HepG2 (cell line): ENCODE data around the gene IGFALS. TPM values are rescaled to one million over a fixed set of nuclear protein-coding genes. Genes with fewer than 3 reads are reported as not detected.

Source experiments
- ARHGAP35 ChIP-seq: sonication (generic); formaldehyde crosslinking; IDR thresholded peaks from 2 replicates; pipeline ENCODE4 v1.9.0; 2022; ENCODE audit warnings: mild to moderate bottlenecking, inconsistent platforms, moderate library complexity, missing genetic modification reagents, borderline replicate concordance
- EEA1 ChIP-seq: sonication (generic); formaldehyde crosslinking; IDR thresholded peaks from 2 replicates; pipeline ENCODE4 v1.5.1; 2020; ENCODE audit warnings: mild to moderate bottlenecking, missing genetic modification reagents, borderline replicate concordance
- ESRRA ChIP-seq: sonication (generic); formaldehyde crosslinking; IDR thresholded peaks from 2 replicates; pipeline ENCODE4 v1.5.1; 2020; ENCODE audit warnings: mild to moderate bottlenecking, low read depth, missing genetic modification reagents
- ETV5 ChIP-seq: IDR thresholded peaks from 2 replicates; pipeline ENCODE4 v1.6.1; 2018; ENCODE audit warnings: missing biosample characterization, missing genetic modification reagents, inconsistent platforms, borderline replicate concordance
- EZH2 ChIP-seq: conservative IDR thresholded peaks from 2 replicates; pipeline ENCODE4 v1.6.1; 2012; ENCODE audit warnings: mild to moderate bottlenecking, low read depth, low read length, moderate library complexity
- KDM3A ChIP-seq: IDR thresholded peaks from 2 replicates; pipeline ENCODE4 v1.6.1; 2018; ENCODE audit warnings: low read depth, missing compliant biosample characterization
- MYC ChIP-seq: sonication (generic); formaldehyde crosslinking; IDR thresholded peaks from 2 replicates; pipeline ENCODE4 v1.9.0; 2021; ENCODE audit warnings: missing genetic modification reagents, borderline replicate concordance
- ONECUT2 ChIP-seq: sonication (generic); formaldehyde crosslinking; IDR thresholded peaks from 2 replicates; pipeline ENCODE4 v1.4.0; 2020; ENCODE audit warnings: missing genetic modification reagents
- RXRB ChIP-seq: IDR thresholded peaks from 2 replicates; pipeline ENCODE4 v1.6.1; 2016; ENCODE audit warnings: borderline replicate concordance, missing genetic modification reagents, missing compliant biosample characterization
- SP5 ChIP-seq: IDR thresholded peaks from 2 replicates; pipeline ENCODE4 v1.6.1; 2016; ENCODE audit warnings: low read depth, borderline replicate concordance
- ZBTB20 ChIP-seq: sonication (generic); formaldehyde crosslinking; IDR thresholded peaks from 2 replicates; pipeline ENCODE4 v1.8.1; 2023; ENCODE audit warnings: missing genetic modification reagents, low read depth, mild to moderate bottlenecking, borderline replicate concordance
- ZC3H4 ChIP-seq: sonication (generic); formaldehyde crosslinking; IDR thresholded peaks from 2 replicates; pipeline ENCODE4 v1.4.0; 2020; ENCODE audit warnings: missing genetic modification reagents, borderline replicate concordance
- ZNF124 ChIP-seq: sonication (generic); formaldehyde crosslinking; IDR thresholded peaks from 2 replicates; pipeline ENCODE4 v1.4.0; 2020; ENCODE audit warnings: missing genetic modification reagents
- ZNF296 ChIP-seq: sonication (generic); formaldehyde crosslinking; conservative IDR thresholded peaks from 2 replicates; pipeline ENCODE4 v1.5.0; 2020; ENCODE audit warnings: mild to moderate bottlenecking, missing genetic modification reagents
- ZNF337 ChIP-seq: sonication (generic); formaldehyde crosslinking; IDR thresholded peaks from 2 replicates; pipeline ENCODE4 v1.5.1; 2020; ENCODE audit warnings: missing genetic modification reagents, low read depth, mild to moderate bottlenecking, borderline replicate concordance
- ZNF33A ChIP-seq: sonication (generic); formaldehyde crosslinking; IDR thresholded peaks from 2 replicates; pipeline ENCODE4 v1.5.1; 2020; ENCODE audit warnings: missing genetic modification reagents, mild to moderate bottlenecking, moderate library complexity, borderline replicate concordance
- ZNF605 ChIP-seq: sonication (generic); formaldehyde crosslinking; IDR thresholded peaks from 2 replicates; pipeline ENCODE4 v1.8.0; 2022; ENCODE audit warnings: mild to moderate bottlenecking, missing genetic modification reagents
- ZNF850 ChIP-seq: sonication (generic); formaldehyde crosslinking; conservative IDR thresholded peaks from 2 replicates; pipeline ENCODE4 v1.9.0; 2021; ENCODE audit warnings: mild to moderate bottlenecking, missing genetic modification reagents
- ZNF879 ChIP-seq: sonication (generic); formaldehyde crosslinking; IDR thresholded peaks from 2 replicates; pipeline ENCODE4 v1.8.1; 2023; ENCODE audit warnings: missing genetic modification reagents
- polyA plus RNA-seq, 8 experiments: library from polyadenylated mRNA; depleted of rRNA in 3 of 8; stranded (reverse) in 7 of 8; unstranded in 1 of 8; fragments of >200 nt; fragmentation: Illumina TruSeq in 4 of 8; extraction: Trizol in 4 of 8; gene quantifications; 2 replicates each; pipeline versions ENCODE4 v1.2.1 to v1.2.3, GENCODE V29; 2011 to 2016; ENCODE audit warnings: low read depth in 4 of 8, missing spikeins in 1 of 8, mixed read lengths in 1 of 8; ENCODE audit not compliant: insufficient read depth in 1 of 8
- total RNA-seq, 5 experiments: library from RNA; depleted of rRNA; stranded (reverse); fragments of >200 nt; fragmentation: Illumina TruSeq; extraction: Trizol; gene quantifications; 2 replicates each; pipeline ENCODE4 v1.2.3, GENCODE V29; 2016; ENCODE audit warnings: low read depth in 1 of 5
- TF ChIP-seq, protein P1 (sequence below): IDR thresholded peaks from 2 replicates; pipeline ENCODE4 v1.6.1; 2016; ENCODE audit warnings: missing compliant biosample characterization, missing genetic modification reagents, borderline replicate concordance
- TF ChIP-seq, protein P2 (sequence below): sonication (generic); formaldehyde crosslinking; IDR thresholded peaks from 2 replicates; pipeline ENCODE4 v1.8.1; 2023; ENCODE audit warnings: mild to moderate bottlenecking, missing genetic modification reagents
- TF ChIP-seq, protein P3 (sequence below): sonication (generic); formaldehyde crosslinking; IDR thresholded peaks from 2 replicates; pipeline ENCODE4 v1.4.0; 2020; ENCODE audit warnings: missing genetic modification reagents, borderline replicate concordance
- TF ChIP-seq, protein P4 (sequence below): sonication (generic); formaldehyde crosslinking; IDR thresholded peaks from 2 replicates; pipeline ENCODE4 v1.8.0; 2022; ENCODE audit warnings: mild to moderate bottlenecking, missing genetic modification reagents, moderate library complexity

IGFALS gene
- total and polyA plus RNA-seq, 2 of the 13 experiments (the other 11 are each of a cell fraction or from before 2014, with no cell fraction given) = 0.34 to 2.4 TPM

DNA sequence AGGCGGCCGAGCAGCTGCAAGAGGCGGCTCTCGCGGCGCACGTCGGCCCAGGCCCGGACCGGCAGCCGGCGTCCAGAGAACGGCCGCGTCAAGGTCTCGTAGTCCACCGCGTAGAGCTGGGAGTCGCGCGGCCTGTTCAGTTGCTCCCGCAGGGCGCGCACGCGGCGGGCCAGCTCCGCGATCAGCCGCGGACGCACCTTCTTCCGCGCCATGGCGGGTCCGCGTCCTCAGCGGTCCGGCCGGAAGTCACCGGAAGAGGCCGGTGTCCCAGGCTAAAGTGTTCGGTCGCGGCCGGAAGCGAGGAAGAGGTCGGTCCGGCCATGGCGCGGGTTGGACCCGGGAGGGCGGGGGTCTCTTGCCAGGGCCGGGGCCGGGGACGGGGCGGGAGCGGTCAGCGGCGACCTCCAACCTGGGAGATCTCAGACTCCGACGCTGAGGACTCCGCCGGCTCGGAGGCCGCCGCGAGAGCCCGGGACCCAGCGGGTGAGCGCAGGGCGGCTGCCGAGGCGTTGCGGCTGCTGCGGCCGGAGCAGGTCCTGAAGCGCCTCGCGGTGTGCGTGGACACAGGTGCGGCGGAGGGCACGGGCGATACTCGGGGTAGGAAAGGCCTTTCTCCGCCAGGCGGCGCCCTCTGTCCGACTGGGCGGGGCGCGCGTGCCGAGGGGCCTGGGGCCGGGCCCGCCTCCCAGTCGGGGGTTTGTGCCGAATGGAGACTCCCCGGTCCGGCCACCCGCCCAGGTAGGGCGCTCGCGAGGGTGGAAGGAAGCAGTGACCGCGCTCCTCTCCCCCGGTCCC lies 20.4 kb downstream of the IGFALS start, which contains the start of gene MRPS34 (continued):
- TF ChIP-seq EEA1 (CRISPR knock-in tag) (no peak), MYC (CRISPR knock-in tag) (peak; percentile 97), ESRRA (CRISPR knock-in tag) (peak; percentile 50; the same call in 1 of the 2 replicates), ZNF337 (no peak), ARHGAP35 (CRISPR knock-in tag) (no peak), SP5 (CRISPR knock-in tag) (peak; percentile 80; the same call in 1 of the 2 replicates), ZNF850 (no peak; the same call in 1 of the 2 replicates), ZNF124 (CRISPR knock-in tag) (peak; percentile 57; the same call in 1 of the 2 replicates), ZC3H4 (CRISPR knock-in tag) (no peak), ZNF879 (CRISPR knock-in tag) (peak; percentile 81), ZBTB20 (CRISPR knock-in tag) (peak; percentile 65; the same call in 1 of the 2 replicates), RXRB (CRISPR knock-in tag) (peak; percentile 64), ETV5 (CRISPR knock-in tag) (peak; percentile 93), ZNF605 (no peak), ONECUT2 (CRISPR knock-in tag) (no peak), ZNF296 (CRISPR knock-in tag) (no peak), KDM3A (0 out of 2 replicates have a peak, but pooled peaks have one; percentile 66), EZH2 (no peak), ZNF33A (CRISPR knock-in tag) (no peak)
- TF ChIP-seq, protein P1, sequence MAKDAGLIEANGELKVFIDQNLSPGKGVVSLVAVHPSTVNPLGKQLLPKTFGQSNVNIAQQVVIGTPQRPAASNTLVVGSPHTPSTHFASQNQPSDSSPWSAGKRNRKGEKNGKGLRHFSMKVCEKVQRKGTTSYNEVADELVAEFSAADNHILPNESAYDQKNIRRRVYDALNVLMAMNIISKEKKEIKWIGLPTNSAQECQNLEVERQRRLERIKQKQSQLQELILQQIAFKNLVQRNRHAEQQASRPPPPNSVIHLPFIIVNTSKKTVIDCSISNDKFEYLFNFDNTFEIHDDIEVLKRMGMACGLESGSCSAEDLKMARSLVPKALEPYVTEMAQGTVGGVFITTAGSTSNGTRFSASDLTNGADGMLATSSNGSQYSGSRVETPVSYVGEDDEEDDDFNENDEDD = peak; percentile 76; the same call in 1 of the 2 replicates
- TF ChIP-seq, protein P2, sequence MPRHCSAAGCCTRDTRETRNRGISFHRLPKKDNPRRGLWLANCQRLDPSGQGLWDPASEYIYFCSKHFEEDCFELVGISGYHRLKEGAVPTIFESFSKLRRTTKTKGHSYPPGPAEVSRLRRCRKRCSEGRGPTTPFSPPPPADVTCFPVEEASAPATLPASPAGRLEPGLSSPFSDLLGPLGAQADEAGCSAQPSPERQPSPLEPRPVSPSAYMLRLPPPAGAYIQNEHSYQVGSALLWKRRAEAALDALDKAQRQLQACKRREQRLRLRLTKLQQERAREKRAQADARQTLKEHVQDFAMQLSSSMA (CRISPR knock-in tag) = no peak
- TF ChIP-seq, protein P3, sequence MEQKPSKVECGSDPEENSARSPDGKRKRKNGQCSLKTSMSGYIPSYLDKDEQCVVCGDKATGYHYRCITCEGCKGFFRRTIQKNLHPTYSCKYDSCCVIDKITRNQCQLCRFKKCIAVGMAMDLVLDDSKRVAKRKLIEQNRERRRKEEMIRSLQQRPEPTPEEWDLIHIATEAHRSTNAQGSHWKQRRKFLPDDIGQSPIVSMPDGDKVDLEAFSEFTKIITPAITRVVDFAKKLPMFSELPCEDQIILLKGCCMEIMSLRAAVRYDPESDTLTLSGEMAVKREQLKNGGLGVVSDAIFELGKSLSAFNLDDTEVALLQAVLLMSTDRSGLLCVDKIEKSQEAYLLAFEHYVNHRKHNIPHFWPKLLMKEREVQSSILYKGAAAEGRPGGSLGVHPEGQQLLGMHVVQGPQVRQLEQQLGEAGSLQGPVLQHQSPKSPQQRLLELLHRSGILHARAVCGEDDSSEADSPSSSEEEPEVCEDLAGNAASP (CRISPR knock-in tag) = peak; percentile 8; the same call in 1 of the 2 replicates
- TF ChIP-seq, protein P4, sequence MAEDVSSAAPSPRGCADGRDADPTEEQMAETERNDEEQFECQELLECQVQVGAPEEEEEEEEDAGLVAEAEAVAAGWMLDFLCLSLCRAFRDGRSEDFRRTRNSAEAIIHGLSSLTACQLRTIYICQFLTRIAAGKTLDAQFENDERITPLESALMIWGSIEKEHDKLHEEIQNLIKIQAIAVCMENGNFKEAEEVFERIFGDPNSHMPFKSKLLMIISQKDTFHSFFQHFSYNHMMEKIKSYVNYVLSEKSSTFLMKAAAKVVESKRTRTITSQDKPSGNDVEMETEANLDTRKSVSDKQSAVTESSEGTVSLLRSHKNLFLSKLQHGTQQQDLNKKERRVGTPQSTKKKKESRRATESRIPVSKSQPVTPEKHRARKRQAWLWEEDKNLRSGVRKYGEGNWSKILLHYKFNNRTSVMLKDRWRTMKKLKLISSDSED (CRISPR knock-in tag) = no peak
